Left renal cortex interstitium (tissue), 4 donors: ENCODE results near the gene JARID2. TPM values are rescaled to one million over a fixed set of nuclear protein-coding genes. Genes with fewer than 3 reads are reported as not detected.

Experiments
- DNase-seq, 4 donors: peaks; one replicate each; pipeline ENCODE4 v3.0.0-alpha.2; 2013; ENCODE audit warnings: low read depth in 4 of 4, low spot score in 2 of 4, missing footprints in 1 of 4
- polyA plus RNA-seq, 4 donors: library from polyadenylated mRNA; unstranded; fragments of 120-200 nt; gene quantifications; one replicate each; pipeline ENCODE4 v1.2.1, GENCODE V29; 2013; ENCODE audit not compliant: insufficient read length in 4 of 4

JARID2 gene
- polyA plus RNA-seq, 4 donors = 26.1 to 33.0 (median 28.9) TPM

DNA sequence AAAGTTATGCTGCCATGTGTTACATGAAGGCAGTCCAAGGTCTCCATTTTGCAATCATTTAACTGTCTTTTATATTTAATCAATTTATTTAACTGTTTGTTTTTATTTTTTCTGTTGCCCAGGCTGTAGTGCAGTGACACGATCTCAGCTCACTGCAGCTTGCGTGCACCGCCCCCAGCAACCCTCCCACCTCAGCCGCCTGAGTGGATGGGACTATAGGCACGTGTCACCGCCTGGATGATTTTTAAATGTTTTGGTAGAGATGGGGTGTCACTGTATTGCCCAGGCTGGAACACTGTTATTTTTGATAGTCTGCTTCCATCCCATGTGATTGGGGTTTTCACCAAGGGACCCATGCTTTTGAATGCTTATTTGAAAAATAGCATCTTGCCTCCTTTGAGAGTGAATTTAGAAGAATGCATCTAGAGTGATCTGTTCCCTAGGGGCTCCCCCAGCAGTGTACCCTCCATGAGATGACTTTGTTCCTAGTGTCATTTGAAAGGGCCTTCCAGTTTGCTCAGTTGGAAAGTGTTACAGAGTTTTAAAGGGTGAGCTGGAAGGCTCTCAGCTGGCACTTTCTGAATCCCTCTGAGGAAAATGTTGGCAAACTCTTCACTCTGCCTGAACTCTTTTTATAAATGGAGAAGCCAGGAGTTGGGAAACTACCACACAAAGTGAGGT lies 143.4 kb downstream of the JARID2 start:
- no peak for DNase-seq

DNA sequence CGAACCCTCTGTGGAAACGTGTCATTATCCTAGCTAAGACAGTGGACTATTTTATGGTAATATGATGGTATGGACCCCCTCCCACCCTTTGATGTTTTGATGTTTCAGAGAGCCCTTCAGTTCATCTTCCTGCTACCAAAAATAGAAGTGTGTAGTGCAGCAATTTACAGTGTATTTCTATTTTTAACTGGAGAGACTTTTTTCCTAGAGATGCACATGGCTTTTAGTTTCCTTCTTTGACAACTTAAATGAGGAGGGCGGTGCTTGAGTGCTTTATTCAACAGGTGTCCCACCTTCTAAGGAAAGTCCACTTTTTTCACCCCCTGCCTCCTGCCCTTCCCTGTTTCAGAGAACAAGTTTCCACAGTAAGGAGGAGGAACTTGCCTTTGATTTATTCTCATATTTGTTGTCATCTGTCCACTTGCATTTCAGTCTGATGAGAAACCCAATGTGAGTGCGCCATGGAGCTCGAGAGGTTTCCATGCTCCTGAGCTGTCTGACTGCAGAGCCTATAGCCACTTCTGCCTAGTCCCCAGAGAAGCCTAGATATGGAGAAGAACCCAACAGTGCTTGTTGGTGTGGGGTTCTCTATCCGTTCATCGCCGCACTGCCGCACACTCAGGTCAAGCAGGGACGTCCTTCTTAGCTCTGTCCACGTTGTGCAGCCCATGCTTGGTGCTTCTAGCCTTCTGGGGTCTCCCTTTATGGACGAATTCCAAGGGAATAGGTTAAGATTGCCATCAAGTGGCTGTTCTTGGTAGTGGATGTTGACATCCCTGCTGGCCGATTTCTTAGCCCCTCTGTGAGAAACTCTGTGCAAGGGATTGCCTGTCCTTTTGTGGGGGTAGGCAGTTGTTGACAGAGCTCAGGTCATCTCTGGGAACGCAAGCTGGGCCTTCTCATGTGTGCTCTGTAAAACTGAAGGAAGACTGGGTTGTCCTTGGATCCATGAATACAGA lies 144.2 kb downstream of the JARID2 start:
- DNase-seq = peak in 3 of 4 donors; percentile 64 to 81 (median 65)

DNA sequence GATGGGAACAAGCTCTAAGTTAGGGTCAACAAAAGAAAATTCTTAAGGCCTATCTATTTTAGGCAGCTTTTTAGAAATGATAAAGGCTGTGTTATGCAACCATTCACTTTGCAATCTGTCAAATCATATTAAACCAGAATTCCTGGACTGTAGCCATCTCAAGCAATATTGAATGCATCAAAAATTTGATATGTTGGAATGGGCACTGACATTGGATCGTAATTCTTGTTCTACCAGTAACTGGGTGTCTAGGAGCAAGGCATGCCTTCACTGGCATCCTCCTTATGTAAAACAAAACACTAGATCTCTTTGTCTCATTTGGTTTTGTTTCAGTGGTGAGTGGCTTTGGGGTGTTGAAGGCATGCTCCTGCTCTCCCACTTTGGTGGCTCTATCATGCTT lies 145.6 kb downstream of the JARID2 start:
- DNase-seq = no peak

DNA sequence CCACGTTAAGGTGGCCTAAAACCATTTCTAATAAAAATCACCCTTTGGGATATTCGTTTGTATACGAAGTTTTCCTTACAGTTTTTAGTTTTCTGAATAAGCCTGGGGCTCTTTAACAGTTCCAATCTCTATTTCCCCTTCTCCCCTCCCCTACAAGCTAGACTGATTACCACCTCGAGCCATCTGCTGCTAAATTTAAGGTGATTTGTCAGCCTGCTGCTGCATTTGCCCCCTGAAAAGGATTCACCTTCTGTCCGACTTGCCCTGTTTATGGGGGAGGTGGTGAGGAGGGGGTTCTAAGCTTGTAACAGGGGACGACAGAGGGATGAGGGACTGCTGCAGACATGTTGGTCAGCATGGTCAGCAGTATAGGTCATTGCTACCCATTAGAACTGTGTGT lies 146.3 kb downstream of the JARID2 start:
- no peak for DNase-seq

DNA sequence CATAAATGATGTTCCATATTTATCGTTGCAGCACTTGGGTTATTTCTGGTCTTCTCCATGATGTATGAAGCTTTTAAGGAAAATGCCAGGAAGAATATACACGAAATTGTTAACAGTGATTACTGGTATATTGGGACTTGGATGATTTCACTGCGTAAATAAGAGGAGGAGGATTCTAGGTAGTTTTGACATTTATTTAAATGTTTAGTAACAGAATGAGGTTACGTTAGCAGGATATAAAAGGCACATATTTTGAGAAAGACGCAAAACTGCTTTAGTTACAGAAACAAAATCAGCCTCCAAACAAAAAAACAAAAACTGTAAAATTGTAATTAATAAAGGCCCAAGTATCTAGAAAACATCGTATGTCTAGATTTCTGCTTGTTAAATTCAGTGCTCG lies 147.7 kb downstream of the JARID2 start:
- DNase-seq = no peak

DNA sequence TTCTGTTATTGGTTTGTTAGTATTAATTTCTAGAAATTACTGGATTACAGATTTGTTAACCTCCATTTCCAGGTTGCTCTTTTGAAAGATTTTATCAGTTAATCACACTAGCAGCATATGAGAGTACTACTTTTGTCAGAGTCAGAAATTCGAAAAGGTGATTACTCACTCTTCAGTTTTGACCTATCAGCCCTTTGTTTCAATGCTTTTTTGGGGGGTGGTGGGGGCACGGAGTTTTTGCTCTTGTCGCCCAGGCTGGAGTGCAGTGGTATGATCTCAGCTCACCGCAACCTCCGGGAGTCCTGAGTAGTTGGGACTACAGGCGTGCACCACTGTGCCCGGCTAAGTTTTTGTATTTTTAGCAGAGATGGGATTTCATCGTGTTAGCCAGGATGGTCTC lies 149.2 kb downstream of the JARID2 start:
- no peak for DNase-seq

DNA sequence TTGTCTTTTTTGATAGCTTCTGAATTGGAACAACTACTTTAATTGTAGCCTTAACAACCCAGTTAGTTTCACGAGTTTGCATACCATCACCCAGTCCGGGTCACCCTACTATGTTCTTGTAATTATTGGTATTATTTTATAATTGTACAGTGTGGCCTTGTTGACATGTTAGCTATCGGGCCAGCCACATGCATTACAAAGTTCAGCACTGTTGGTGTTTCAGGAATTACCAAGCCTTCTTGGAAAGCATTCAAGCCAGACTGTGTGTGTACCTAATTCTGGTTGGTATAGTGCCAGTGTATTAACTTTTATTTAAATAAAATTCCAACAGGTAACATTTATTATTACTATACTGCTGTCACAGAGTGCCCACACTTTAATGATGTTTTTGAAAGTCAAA lies 150.9 kb downstream of the JARID2 start:
- no peak for DNase-seq

DNA sequence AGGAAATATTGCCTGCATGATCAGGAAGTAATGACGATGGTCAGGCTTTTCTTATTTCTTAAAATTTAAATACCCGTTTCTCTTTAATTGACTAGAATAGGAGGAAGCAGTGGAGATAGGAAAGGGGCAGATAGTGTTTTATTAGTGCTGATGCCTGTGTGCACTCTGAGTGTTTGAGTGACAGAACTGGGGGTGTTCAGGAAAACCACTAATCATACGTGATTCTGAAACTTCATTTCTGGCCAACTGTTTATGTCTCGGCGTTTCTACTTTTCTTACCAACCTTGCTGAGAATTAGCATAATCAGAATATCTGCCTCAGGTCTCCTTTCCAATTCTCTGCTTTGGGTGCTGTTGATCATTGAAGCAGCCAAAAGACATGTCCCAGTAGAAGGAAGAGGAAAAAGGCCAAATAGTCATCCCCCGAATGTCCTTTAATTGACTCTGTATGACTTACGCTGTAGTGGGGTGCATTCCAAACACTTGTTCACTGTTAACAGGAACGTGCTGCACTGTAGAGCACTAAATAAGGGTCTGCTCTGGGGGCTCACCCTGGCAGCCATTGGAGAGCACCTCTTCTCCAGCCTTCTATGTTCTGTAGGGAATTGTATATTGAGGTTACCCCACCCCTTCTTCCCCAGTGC lies 152.9 kb downstream of the JARID2 start:
- no peak for DNase-seq

DNA sequence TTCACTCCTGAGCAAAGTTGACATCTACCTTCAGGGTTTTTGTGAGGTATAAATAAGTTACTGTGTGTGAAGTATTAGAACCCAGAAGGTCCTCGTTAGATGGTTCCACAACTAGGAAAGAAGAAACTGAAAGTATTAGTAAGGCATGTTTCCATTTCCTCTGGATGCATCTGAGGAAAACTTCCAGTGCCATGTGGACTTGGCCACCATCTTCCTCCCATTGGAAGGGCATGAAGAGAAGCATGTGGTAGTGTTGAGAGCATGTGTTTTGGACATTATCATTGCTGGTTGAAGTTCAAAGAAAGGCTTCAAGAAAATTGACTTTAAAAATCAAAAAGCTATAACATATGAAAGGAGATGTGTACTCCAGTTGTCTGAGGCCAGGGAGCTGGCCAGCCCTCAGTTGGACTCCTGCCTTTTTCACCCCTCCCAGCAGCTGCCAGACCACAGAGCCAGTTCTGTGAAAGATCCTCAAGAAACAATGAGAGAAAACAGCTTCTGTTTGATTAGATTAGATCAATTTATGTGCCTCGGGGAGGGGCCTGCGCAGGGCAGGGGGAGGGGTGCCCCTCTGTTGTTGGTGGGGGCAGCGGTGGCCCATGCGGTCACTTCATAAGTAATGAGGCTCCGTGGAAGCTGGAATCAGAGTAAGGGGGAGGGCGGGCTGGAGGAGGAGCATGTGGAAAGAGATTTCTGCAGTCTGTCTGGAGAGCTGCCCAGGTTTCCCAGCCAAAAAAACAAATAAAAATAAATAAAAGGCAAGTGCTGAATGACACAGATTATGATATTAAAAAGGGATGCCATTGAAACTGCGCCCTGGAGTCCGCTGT lies 154.0 kb downstream of the JARID2 start:
- peak in 3 of 4 donors; percentile 75 to 87 (median 78) for DNase-seq

DNA sequence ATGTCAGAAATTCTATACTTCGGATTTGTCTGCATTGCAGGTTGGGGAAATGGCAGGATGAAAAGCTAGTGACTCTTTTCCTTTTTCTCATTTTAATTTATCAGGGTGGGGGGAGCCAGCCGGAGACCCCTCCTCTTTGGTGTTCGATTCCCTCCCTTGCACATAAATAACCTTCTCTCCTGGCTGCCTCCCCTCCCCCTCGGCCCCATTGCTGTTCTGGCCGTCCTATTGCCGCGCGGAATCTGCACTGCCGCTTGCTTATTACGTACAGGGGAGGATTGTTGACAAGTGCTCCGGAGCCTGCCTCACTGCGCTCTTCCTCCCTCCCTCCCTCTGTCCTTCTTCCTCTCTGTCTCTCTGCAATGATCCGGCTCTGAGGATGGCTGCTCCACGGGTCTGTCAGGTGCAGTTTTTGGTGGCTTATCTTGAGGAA lies 154.7 kb downstream of the JARID2 start:
- peak in 3 of 4 donors; percentile 46 to 59 (median 55) for DNase-seq

DNA sequence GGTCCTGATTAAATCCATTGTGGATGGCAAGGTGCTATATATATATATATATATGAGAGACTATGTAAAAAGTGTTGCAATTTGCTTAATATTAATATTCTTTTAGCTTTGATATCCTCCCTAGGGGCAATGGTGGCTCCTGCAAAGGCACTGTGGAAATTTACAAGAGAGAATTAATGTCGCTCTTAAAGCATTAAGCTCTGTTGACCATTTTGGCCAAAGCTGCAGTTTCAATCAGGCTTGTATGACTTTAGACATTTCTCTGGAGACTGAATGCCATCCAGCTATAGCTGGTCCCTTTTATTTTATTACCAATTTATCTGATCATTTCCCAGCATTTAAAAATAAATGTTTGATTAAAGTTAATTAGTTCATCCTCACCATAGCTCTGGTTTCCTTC lies 155.3 kb downstream of the JARID2 start:
- DNase-seq = no peak

DNA sequence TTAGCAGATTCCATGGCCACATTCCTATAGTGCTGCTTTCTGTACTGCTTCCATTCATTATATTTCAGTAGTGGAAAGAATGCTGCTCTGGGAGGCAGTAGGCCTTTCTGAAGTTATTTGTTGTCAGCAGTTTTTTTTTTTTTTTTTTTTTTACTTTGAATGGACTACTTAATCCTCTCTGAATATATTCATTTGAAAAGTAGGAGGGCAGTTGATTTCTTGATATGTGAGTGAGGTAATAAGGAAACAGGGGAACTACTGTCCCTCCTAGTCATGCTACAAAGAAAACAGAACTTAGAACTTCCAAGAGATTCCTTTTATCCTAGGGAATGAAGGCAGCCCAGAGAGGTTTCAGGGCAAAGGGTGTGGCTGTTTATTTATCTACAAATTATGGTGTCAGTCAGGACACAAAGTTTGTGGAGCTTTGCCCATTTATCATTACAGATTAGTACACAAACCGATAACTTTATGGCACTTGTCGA lies 155.9 kb downstream of the JARID2 start:
- DNase-seq = no peak

DNA sequence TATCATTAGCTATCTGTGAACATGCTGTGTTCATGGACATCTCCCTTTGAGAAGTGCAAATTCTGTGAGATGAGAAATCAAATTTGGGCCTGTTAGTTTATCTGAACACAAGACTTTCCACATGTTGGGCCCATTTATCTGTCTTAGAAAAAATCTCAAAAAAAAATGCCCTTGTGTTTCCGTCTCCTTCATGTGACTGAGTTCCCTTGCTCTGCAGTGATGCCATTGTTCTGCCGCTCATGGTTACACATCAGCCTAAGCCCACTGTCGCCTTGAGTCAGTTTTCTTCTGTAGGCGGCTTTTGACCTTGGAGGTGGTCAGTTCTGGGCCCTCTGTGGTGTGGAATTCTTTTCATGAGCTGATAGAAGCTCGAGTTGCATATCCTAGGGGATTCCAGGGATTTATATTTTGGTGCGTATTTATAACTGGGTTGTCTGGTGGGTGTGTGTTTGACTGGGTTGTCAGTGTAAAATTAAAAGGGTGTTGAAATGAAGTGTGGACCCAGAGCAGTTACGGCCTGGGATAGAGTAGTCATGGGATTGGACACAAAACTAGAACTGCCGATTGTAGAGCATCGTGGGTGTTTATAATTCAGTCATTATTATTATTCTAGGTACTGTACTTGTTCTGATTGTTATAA lies 156.7 kb downstream of the JARID2 start:
- no peak for DNase-seq

DNA sequence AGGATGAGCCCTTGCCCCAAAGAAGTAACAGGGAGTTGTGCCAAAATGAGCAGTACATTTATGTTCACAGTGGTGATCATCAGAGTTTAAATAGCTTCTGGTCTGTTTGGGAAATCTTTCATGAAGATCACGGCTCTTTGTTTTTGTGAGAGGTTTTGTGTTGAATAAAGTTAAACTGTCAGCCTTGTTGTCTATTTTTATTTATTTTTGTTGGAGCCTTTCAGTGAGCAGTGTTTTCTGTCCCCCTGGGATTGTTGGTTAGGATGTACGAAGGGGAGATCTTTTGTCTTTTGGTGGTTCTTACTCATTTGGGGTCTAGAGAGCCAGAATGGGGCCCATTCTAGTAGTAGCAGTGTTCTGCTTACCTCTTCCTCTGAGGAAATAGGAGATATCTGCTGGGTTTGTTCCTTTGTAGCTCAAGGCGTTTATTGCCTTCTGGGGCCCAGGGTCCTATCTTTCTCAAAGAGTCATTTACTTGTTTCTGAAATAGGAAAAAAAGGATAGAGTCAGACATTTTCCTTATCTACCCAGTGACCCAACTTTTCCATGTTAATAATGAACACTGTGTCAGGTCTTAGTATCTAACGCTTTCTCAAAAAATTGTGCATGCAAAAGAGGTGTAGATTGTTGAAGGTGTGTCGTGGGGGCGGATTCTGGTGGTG lies 157.4 kb downstream of the JARID2 start:
- no peak for DNase-seq

DNA sequence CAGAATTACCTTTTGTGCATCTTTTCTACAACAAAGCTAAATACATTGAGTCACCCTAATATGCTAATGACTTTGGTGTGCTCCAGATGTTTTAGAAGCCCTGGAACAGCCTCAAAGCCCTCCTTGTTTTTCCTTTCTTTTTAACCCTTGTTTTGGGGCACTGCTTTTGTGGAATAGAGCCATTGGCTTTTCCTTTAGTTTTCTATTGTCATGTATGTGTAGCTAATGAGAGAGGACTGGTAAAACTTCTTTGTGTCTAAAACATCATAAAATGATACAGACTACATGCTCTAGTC lies 158.8 kb downstream of the JARID2 start:
- no peak for DNase-seq

DNA sequence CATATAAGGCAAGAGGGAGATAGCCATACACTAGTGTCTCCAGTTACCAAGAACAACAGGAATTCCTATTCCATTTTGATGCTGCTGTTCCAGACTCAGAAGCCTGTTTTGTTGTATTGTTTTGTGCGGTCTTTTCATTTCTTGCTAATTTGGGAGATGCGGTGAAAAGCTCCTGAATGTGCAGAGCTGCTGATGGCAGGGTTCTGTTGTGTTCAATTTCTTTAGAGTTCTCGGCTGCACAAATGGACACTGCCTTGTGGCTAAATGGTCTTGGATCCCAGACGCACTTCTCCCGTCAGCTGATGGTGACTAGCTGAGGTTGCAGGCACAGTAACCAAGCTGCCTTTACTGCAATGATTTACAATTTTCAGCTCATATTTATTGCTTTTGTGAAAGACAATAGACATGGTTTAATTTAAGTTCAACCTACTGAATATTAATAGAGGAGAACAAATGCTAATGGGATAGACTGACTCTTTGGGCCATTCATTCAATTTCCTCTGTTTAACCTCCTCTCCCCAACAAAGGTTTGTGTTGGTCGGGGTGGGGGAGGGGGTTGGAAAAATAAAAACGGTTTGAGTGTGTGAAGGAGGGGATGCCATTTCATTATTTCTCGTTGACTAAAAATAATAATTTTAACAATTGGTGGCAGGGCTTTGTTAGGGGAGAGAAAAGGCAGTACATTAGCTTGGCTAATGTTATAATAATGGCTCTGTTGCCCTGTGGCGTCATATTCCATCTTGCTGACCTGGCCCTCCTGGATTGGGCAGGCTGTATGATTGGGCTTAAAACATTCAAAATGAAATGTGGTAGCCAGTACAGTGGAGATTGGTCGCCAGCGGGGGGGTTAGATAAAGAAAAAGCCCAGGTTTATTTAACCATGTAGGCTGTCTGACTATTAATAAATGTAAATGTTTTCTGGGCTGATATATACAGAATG lies 159.5 kb downstream of the JARID2 start:
- DNase-seq = no peak

DNA sequence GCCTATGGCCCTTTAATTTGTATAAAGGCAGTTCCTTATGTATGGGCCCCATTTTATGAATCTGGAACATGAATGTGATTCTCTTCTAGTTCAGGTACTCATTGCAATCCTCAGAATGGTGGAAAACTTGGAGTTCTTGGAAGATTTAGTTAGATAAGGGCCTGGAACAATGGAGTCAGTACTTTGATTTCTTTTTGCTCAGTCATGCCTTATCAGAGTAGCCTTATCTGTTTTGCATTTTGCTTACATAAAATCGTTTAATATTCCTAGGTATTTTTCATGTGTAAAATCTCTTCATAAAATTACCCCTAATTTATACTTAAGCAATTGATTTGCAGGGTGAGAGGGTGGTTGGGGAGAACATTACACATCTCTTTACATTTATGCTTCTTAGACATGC lies 160.6 kb downstream of the JARID2 start:
- DNase-seq = no peak

DNA sequence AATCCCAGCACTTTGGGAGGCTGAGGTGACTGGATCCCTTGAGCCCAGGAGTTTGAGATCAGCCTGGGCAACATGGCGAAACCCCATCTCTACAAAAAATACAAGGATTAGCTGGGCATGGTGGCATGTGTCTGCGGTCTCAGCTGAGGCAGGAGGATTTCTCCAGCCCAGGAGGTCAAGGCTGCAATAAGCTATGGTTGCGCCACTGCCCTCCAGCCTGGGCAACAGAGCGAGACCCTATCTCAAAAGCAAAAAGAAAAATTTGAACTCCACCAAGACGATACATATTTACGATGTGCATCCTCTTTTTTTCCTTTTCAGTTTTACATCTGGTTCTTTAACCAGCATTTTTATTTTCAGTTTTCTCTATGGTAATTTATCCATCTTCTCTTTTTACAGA lies 162.1 kb downstream of the JARID2 start:
- no peak for DNase-seq
